GM23248 (cell line): Measurements from ENCODE around the gene EME2. TPM values are rescaled to one million over a fixed set of nuclear protein-coding genes. Genes with fewer than 3 reads are reported as not detected.
"Not testable (repeated sequence)": the region's sequence is repeated elsewhere in the genome, so short reads cannot be mapped to it uniquely, and the experiment has no call there.

ENCODE experiments used
- DNase-seq: peaks from one replicate; pipeline ENCODE4 v3.0.0-alpha.2; 2015
- H2AFZ ChIP-seq: fragments of 200-600 bp; sonication (generic); 2 replicates; pipeline ENCODE4 v1.6.1; 2016; ENCODE audit warnings: antibody characterized with exemption
- H3F3A ChIP-seq: fragments of 200-600 bp; sonication (generic); 2 replicates; pipeline ENCODE4 v1.6.1; 2016; ENCODE audit warnings: mild to moderate bottlenecking, antibody characterized with exemption, mixed run types; ENCODE audit not compliant: insufficient read depth
- H3K27ac ChIP-seq: fragments of 200-600 bp; sonication (generic); 2 replicates; pipeline ENCODE4 v1.5.1; 2016; ENCODE audit warnings: mild to moderate bottlenecking
- H3K27me3 ChIP-seq: fragments of 200-600 bp; sonication (generic); replicated peaks from 2 replicates; pipeline ENCODE4 v1.6.1; 2016; ENCODE audit warnings: mild to moderate bottlenecking; ENCODE audit not compliant: insufficient read depth
- H3K36me3 ChIP-seq: fragments of 200-600 bp; sonication (generic); 2 replicates; pipeline ENCODE4 v1.6.1; 2016; ENCODE audit warnings: low read depth, mild to moderate bottlenecking
- H3K4me1 ChIP-seq: fragments of 200-600 bp; sonication (generic); 2 replicates; pipeline ENCODE4 v1.6.1; 2016; ENCODE audit warnings: mild to moderate bottlenecking; ENCODE audit not compliant: insufficient read depth
- H3K4me2 ChIP-seq: fragments of 200-600 bp; sonication (generic); one replicate; pipeline ENCODE4 v1.6.1; 2016; ENCODE audit warnings: mild to moderate bottlenecking; ENCODE audit not compliant: unreplicated experiment
- H3K4me3 ChIP-seq: fragments of 200-600 bp; sonication (generic); 2 replicates; pipeline ENCODE4 v1.5.1; 2016; ENCODE audit warnings: mild to moderate bottlenecking
- H3K79me2 ChIP-seq: fragments of 200-600 bp; sonication (generic); 2 replicates; pipeline ENCODE4 v1.6.1; 2016; ENCODE audit warnings: mild to moderate bottlenecking; ENCODE audit not compliant: insufficient read depth
- H3K9ac ChIP-seq: fragments of 200-600 bp; sonication (generic); 2 replicates; pipeline ENCODE4 v1.6.1; 2016; ENCODE audit warnings: mild to moderate bottlenecking
- H3K9me2 ChIP-seq: fragments of 200-600 bp; sonication (generic); 2 replicates; pipeline ENCODE4 v1.6.1; 2016; ENCODE audit warnings: mixed run types, mild to moderate bottlenecking, moderate library complexity; ENCODE audit not compliant: insufficient read depth
- H3K9me3 ChIP-seq: fragments of 200-600 bp; sonication (generic); one replicate; pipeline ENCODE4 v1.6.1; 2017; ENCODE audit warnings: low read depth
- H4K20me1 ChIP-seq: fragments of 200-600 bp; sonication (generic); 2 replicates; pipeline ENCODE4 v1.6.0; 2016; ENCODE audit not compliant: insufficient read depth
- EZH2 ChIP-seq: fragments of 200-600 bp; sonication (generic); IDR thresholded peaks from 2 replicates; pipeline ENCODE4 v1.6.1; 2018; ENCODE audit warnings: antibody characterized with exemption, mild to moderate bottlenecking; ENCODE audit not compliant: insufficient read depth, poor library complexity, severe bottlenecking
- EZH2phosphoT487 ChIP-seq: fragments of 200-600 bp; sonication (generic); IDR thresholded peaks from 2 replicates; pipeline ENCODE4 v1.6.1; 2018; ENCODE audit warnings: antibody characterized with exemption, moderate library complexity, mild to moderate bottlenecking, low read depth; ENCODE audit not compliant: insufficient read depth
- WGBS, 2 experiments: methylation state at CpG; one replicate each; pipeline ENCODE4 v1.1.6; 2015 to 2017; ENCODE audit warnings: low lambda C conversion rate in 2 of 2, low coverage in 1 of 2; ENCODE audit errors: missing lambda C conversion rate in 2 of 2; 5-methylcytosine and 5-hydroxymethylcytosine counted together
- in situ Hi-C: fragments of 300-500 bp; cut with MboI; formaldehyde crosslinking; loops from 2 replicates; pipeline ENCODE4 v1.15.0; 2020
- polyA plus RNA-seq: library from polyadenylated mRNA; unstranded; fragments of >200 nt; fragmentation: Nextera tagmentation; extraction: Ambion mirVana; gene quantifications from 2 replicates; pipeline ENCODE4 v1.2.1, GENCODE V29; 2016
- total RNA-seq: library from RNA; depleted of rRNA; stranded (reverse); fragments of >200 nt; shearing (Covaris generic); gene quantifications from 2 replicates; pipeline ENCODE4 v1.2.3, GENCODE V29; 2014

EME2 gene
- total and polyA plus RNA-seq, 2 experiments from 2014 or later, result 3.1 to 9.3 TPM

DNA sequence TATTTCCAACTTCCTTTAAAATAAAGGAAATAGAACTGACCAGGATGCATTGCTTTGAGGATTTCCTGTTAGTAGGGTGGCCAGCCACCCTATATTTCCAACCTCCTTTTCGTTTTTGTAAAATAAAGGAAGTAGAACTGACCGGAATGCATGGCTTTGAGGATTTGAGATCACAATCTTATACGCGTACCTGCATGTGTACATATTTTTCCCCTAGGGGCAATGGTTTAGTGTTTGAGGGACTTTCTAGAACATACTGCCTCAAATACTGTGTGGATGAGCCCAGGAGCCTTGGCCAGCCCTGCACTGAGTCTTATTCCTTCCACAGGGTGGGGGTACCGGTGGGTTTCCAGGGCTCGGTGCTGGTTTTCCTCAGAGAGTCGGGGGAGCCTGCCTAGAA, 41.0 kb upstream of the EME2 start:
- no peak overlapping the region for H3K4me2 ChIP-seq

GRCh38 chr16:1732071-1732470, 40.5 kb upstream of the EME2 start:
- no peak for DNase-seq
- TF ChIP-seq EZH2, result no peak
- no peak for TF ChIP-seq EZH2phosphoT487
- Histone ChIP-seq H4K20me1 (no peaks in the 10 kb centered on the region), H3K4me3 (no peak overlapping the region), H3F3A (peaks cover 10% of the 10 kb centered on the region; the same call in 1 of the 2 replicates), H3K36me3 (no peaks in the 10 kb centered on the region; the same call in 1 of the 2 replicates), H3K27me3 (no peaks in the 10 kb centered on the region), H3K9ac (no peak overlapping the region), H2AFZ (no peak overlapping the region), H3K4me1 (no peaks in the 10 kb centered on the region), H3K4me2 (no peak overlapping the region), H3K9me2 (no peaks in the 10 kb centered on the region), H3K79me2 (peaks cover 11% of the 10 kb centered on the region), H3K27ac (no peak overlapping the region), H3K9me3 (no peaks in the 10 kb centered on the region)
- in situ Hi-C loops, result no loop called here
- 87 to 88% methylated on average over 14 of the region's 14 CpGs for WGBS, 2 experiments

More for the DNA sequence above, 41.0 kb upstream of the EME2 start:
- Histone ChIP-seq H2AFZ (no peak overlapping the region), H3K27me3 (no peaks in the 10 kb centered on the region), H3K9ac (no peak overlapping the region), H3K27ac (no peak overlapping the region), H3K9me3 (no peaks in the 10 kb centered on the region), H3K4me3 (no peak overlapping the region), H3F3A (peaks cover 10% of the 10 kb centered on the region; the same call in 1 of the 2 replicates), H3K36me3 (no peaks in the 10 kb centered on the region; the same call in 1 of the 2 replicates), H4K20me1 (no peaks in the 10 kb centered on the region), H3K79me2 (peaks cover 15% of the 10 kb centered on the region), H3K9me2 (no peaks in the 10 kb centered on the region), H3K4me1 (no peaks in the 10 kb centered on the region)
- no peak for TF ChIP-seq EZH2phosphoT487
- no peak for TF ChIP-seq EZH2
- in situ Hi-C loops, result no loop called here
- 77 to 79% methylated on average over 7 of the region's 7 CpGs for WGBS, 2 experiments
- DNase-seq, result no peak

DNA sequence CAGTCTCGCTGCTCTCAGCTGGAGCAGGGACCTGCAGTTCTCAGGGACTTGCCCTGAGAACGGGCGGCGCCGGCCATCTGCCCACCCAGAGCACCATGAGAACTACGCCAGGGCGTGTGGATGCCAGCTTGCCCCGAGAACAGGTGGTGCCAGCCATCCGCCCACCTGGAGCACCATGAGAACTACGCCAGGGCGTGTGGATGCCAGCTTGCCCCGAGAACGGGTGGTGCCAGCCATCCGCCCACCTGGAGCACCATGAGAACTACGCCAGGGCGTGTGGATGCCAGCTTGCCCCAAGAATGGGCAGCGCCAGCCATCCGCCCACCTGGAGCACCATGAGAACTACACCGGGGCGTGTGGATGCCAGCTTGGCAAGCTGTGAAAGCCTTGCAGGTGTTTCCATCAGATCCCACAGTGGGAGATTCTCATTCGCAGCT, 40.0 kb upstream of the EME2 start:
- H2AFZ ChIP-seq, H3K79me2 ChIP-seq, H3K9ac ChIP-seq, in situ Hi-C loops, DNase-seq, H3K4me1 ChIP-seq, H3K36me3 ChIP-seq, H3K4me3 ChIP-seq, H3K4me2 ChIP-seq, H3F3A ChIP-seq, H3K27me3 ChIP-seq, H3K27ac ChIP-seq, H4K20me1 ChIP-seq, H3K9me2 ChIP-seq, H3K9me3 ChIP-seq: not testable (repeated sequence)
- 96 to 98% methylated on average over 16 to 21 of the region's 21 CpGs for WGBS, 2 experiments

GRCh38 chr16:1734123-1734522, 38.5 kb upstream of the EME2 start:
- H3K4me2 ChIP-seq, result no peak overlapping the region
- in situ Hi-C loops, result no loop called here
- no peak overlapping the region for H3K4me3 ChIP-seq
- H3K9me3 ChIP-seq, result no peaks in the 10 kb centered on the region
- no peak for DNase-seq
- no peak overlapping the region for H3K27ac ChIP-seq
- peaks cover 4% of the 10 kb centered on the region; the same call in 1 of the 2 replicates for H3K79me2 ChIP-seq
- 90 to 91% methylated on average over 18 to 21 of the region's 22 CpGs for WGBS, 2 experiments
- no peaks in the 10 kb centered on the region for H3K27me3 ChIP-seq
- H4K20me1 ChIP-seq, result no peaks in the 10 kb centered on the region
- no peak for TF ChIP-seq EZH2
- no peak for TF ChIP-seq EZH2phosphoT487
- no peak overlapping the region for H3K9ac ChIP-seq
- H3K4me1 ChIP-seq, result no peaks in the 10 kb centered on the region
- H3K36me3 ChIP-seq, result no peaks in the 10 kb centered on the region; the same call in 1 of the 2 replicates
- H3F3A ChIP-seq, result peaks cover 10% of the 10 kb centered on the region; the same call in 1 of the 2 replicates
- no peaks in the 10 kb centered on the region for H3K9me2 ChIP-seq
- no peak overlapping the region for H2AFZ ChIP-seq

GRCh38 chr16:1734816-1735215, 37.8 kb upstream of the EME2 start:
- Histone ChIP-seq H3K9me3 (no peaks in the 10 kb centered on the region), H3F3A (peaks cover 10% of the 10 kb centered on the region; the same call in 1 of the 2 replicates), H3K27me3 (no peaks in the 10 kb centered on the region), H3K9me2 (no peaks in the 10 kb centered on the region), H3K27ac (no peak overlapping the region), H3K4me1 (no peaks in the 10 kb centered on the region), H2AFZ (no peak overlapping the region), H3K4me3 (no peak overlapping the region), H3K4me2 (no peak overlapping the region), H4K20me1 (no peaks in the 10 kb centered on the region), H3K79me2 (peaks cover 4% of the 10 kb centered on the region; the same call in 1 of the 2 replicates), H3K9ac (no peak overlapping the region), H3K36me3 (no peaks in the 10 kb centered on the region; the same call in 1 of the 2 replicates)
- WGBS, 2 experiments, result 94 to 96% methylated on average over 21 to 22 of the region's 22 CpGs
- DNase-seq, result no peak
- in situ Hi-C loops, result no loop called here
- TF ChIP-seq EZH2phosphoT487, result no peak
- TF ChIP-seq EZH2, result no peak
